MM.1S (cell line): Measurements from ENCODE around the gene ARID2.

ENCODE experiments used
- CTCF ChIP-seq: fragments of 300-600 bp; sonication (generic); IDR thresholded peaks from 2 replicates; pipeline ENCODE4 v1.5.1; 2016; ENCODE audit warnings: antibody characterized with exemption, low read length, mixed read lengths
- EZH2 ChIP-seq: fragments of 300-600 bp; sonication (generic); optimal IDR thresholded peaks from 2 replicates; pipeline ENCODE3; 2017; ENCODE audit warnings: low read depth, mild to moderate bottlenecking, antibody characterized with exemption, low read length, mixed read lengths
- EZH2phosphoT487 ChIP-seq: fragments of 300-600 bp; sonication (generic); IDR thresholded peaks from 2 replicates; pipeline ENCODE4 v1.6.1; 2018; ENCODE audit warnings: antibody characterized with exemption, low read length

- TF ChIP-seq CTCF (no peak), EZH2phosphoT487 (no peak), EZH2 (no peak)
Measured at GRCh38 chr12:45938566-45938965, 209.1 kb downstream of the ARID2 start.
